DND-41 (cell line): ENCODE measurements around the gene PLEKHO2.
"Not testable (repeated sequence)": the region's sequence is repeated elsewhere in the genome, so short reads cannot be mapped to it uniquely, and the experiment has no call there.

Experiments
- EZH2 ChIP-seq: IDR thresholded peaks from 3 replicates; pipeline ENCODE4 v1.6.1; 2012; ENCODE audit warnings: borderline replicate concordance, low read depth, mild to moderate bottlenecking, moderate library complexity, low read length, inconsistent platforms; ENCODE audit not compliant: severe bottlenecking
- TF ChIP-seq, protein P1 (sequence below): IDR thresholded peaks from 2 replicates; pipeline ENCODE4 v1.5.1; 2012; ENCODE audit warnings: borderline replicate concordance, low read length, moderate library complexity, mild to moderate bottlenecking; ENCODE audit not compliant: poor library complexity, severe bottlenecking; ENCODE audit errors: extremely low read depth

DNA sequence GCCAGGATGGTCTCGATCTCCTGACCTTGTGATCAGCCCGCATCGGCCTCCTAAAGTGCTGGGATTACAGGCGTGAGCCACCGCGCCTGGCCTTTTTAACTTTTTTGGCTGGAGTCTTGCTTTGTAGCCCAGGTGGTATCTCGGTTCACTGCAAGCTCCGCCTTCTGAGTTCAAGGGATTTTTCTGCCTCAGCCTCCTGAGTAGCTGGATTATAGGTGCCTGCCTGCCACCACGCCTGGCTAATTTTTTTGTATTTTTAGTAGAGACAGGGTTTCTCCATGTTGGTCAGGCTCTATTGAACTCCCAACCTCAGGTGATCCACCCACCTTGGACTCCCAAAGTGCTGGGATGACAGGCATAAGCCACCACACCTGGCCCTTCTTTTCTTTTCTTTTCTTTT is 45.8 kb upstream of the PLEKHO2 start:
- TF ChIP-seq, protein P1, sequence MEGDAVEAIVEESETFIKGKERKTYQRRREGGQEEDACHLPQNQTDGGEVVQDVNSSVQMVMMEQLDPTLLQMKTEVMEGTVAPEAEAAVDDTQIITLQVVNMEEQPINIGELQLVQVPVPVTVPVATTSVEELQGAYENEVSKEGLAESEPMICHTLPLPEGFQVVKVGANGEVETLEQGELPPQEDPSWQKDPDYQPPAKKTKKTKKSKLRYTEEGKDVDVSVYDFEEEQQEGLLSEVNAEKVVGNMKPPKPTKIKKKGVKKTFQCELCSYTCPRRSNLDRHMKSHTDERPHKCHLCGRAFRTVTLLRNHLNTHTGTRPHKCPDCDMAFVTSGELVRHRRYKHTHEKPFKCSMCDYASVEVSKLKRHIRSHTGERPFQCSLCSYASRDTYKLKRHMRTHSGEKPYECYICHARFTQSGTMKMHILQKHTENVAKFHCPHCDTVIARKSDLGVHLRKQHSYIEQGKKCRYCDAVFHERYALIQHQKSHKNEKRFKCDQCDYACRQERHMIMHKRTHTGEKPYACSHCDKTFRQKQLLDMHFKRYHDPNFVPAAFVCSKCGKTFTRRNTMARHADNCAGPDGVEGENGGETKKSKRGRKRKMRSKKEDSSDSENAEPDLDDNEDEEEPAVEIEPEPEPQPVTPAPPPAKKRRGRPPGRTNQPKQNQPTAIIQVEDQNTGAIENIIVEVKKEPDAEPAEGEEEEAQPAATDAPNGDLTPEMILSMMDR, result not testable (repeated sequence)
- TF ChIP-seq EZH2, result not testable (repeated sequence)
